DMS 273 treated with DMSO at 0.1 percent for 48 hours (cell line): Measurements from ENCODE around the gene MYH9.
"Not testable (repeated sequence)": the region's sequence is repeated elsewhere in the genome, so short reads cannot be mapped to it uniquely, and the experiment has no call there.

Source experiments
- DNase-seq: peaks from one replicate; lab custom pipeline; 2025; lab: John Stamatoyannopoulos, UW

MYH9 gene

DNA sequence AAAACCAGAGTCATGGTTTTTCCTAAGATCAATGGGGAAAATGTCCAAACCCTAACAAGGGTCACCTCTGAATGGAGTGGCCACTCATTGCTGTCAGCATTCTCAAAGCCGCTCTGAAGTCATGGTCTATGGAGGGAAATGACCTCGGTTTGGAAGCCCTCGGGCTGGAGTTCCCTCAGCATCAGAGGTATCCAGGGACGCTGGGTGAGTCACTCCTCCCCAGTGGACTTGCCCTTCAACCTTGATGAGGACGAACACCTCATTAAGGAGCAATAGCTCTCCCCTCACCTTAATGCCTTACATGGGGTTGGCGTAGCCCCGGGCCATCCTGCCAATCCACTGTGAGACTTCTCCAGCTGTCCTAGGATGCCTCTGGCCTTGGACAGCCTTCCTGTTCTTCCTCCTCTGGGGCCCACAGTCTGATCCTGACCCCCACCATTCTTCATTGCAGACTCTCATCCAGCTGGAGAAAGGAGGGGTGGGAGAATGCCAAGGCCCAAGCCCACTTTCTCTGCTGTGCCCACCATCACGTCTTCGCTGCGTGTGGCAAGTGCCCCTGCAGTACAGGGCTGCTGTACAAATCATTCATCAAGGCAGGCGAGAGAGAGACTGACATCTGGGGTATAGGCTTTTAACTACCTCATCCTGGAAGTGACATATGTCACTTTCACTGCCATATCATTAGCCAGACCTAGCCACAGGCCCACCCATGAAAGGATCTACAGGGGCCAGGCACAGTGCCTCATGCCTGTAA lies 25.4 kb upstream of the MYH9 start:
- no peak for DNase-seq

DNA sequence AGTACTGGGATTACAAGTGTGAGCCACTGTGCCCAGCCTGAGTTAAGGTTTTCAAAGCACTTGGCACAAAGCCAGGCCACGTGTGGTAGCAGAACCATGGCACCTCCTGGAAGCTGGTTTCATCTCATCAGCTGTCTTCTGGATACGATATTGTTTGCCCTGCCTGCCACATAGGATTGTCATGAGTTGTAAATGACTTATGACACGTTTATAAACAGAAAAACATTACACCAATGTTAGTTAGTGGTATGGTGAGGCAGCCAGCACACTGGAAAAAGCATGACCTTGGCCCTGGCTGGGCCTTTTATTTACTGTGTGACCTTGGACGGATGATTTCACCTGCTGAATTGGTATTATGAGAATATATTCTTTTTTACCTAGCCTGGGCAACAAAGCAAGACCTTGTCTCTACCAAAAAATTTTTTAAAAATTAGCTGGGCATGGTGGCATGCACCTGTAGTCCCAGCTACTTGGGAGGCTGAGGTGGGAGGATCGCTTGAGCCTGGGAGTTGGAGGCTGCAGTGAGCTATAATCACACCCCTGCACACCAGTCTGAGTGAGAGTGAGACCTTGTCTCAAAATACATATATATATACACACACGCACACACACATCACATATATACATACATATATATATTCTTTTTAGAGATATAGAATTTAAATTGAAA lies 24.0 kb upstream of the MYH9 start:
- DNase-seq, result no peak

DNA sequence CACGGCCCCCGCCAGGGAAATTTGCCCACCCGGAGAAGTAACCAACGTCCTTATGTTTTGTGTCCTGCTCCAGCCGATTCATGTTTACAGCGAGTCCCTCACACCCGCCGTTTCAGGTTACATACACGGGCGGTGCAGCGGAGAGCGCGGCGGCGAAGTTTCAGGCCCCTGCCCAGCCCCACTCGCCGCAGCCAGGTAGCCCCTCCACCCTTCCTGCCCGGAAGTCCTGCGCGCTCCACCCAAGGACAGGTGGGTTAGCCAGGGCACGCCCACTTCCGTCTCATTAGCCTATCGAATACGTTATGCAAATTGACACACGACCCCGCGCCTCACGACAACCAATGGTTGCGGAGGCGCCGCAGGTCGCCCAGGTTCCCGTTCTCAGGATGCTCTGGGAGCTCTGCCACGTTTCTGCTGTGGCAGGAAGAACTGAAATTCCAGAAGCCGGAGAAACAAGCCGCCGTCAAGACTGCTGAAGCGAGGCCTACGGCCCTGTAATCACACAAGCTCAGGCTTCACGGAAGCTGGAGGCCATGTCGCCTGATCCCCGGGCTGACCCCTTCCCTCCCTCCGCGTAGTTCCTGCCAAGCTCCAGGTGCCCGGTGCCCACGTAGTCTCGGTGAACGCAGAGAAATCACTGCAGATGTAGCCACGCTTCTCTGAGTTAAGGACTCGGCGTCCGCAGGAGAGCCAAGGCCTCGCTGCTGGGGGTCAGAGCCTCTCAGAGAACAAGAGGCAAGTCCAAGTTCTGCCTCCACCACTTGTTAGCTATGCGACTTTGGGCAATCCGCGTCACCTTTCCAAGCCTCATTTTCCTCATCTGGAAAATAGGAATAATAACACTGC lies 22.4 kb upstream of the MYH9 start:
- DNase-seq, result peak; percentile 48

DNA sequence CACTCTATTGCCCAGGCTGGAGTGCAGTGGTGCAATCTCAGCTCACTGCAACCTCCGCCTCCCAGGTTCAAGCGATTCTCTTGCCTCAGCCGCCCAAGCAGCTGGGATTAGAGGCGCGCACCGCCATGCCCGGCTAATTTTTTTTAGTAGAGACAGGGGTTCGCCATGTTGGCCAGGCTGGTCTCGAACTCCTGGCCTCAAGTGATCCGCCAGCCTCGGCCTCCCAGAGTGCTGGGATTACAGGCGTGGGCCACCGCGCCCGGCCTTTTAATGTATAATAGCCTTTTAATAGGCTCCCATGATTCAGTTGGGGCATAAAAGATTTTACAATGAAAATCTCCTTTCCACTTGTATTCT lies 21.8 kb upstream of the MYH9 start:
- not testable (repeated sequence) for DNase-seq

DNA sequence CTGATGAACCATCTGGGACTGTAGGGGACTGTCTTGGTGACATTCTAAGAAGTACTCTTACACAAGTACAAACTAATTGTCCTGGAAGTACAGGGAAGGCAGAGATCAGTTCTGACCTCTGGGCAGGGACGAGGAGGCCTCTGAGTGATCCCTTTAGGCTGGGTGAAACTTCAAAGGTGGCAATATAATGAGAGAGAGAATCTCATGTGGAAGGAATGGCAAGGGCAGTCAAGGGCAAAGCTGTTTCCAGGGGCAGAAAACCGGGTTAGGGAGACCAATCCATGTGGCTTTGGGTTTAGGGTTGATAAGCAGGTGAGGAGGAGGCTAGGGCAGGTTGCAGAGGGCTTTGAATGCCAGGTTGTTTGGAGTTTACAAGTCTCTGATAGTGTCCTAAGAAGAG lies 21.3 kb upstream of the MYH9 start:
- no peak for DNase-seq

DNA sequence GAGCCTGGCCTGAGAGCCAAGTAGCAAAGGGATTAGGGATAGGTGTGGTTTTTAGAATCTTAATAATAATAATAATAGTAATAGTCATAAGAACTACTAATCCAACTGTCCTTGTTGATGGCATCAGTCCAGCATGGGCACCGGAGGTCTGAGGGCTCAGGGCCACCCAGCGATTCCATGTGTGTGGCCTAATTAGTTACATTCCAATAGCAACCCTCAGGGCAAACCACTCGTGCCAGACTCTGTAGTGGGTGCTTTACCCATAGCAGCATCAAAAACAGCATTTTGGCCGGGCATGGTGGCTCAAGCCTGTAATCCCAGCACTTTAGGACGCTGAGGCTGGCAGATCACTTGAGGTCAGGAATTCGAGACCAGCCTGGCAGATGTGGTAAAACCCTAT lies 19.0 kb upstream of the MYH9 start:
- DNase-seq, result no peak

DNA sequence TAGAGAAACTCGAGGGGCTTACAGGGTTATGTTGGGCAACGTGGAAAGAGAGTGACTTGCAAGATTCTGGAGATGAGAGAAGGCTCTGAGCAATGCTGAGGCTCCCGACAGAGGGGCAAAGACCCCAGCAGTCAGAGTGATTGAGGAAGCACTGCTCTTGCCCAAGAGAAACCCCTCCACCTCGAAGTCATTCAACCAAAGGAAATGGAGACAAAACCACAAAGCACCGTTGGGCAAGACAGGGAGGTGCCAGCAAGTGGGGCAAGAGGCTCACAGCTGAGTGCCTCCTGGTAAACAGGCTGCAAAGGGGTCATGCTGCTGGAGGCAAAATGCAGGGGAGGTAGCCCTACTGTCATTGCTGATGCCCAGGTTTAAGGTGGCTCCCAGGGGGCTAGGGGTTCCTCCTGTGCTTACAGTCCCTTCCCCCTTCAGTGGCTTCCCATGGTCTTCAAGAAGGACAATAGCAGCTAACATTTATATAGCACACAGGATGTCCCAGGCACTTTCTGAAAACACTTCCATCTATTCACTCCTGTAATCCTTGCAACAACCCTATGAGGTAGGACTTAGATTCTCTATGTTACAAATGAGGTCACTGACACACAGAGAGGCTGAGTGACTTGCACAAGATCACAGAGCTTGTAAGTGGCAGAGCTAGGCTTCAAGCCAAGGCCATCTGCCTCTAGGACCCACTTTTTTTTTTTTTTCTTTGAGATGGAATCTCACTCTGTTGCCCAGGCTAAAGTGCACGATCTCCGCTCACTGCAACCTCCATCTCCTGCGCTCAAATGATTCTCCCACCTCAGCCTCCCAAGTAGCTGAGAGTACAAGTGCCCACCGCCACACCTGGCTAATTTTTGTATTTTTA lies 18.1 kb upstream of the MYH9 start:
- no peak for DNase-seq

DNA sequence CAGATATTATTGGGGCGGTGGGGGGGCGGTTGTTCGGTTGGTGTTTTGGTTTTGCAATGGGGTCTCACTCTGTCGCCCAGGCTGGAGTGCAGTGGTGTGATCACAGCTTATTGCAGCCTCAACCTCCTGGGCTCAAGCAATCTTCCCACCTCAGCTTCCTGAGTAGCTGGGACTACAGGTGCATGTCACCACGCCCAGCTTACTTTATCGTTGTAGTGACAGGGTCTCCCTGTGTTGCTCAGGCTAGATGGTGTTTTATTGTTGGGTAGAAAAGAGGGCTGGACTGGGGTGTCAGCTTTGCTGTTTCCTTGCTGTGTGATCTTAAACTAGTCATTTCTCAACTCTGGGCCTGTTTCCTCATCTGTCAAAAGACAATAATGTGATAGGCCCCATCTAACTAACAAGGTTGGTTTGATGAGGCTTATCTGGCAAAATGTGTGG lies 17.5 kb upstream of the MYH9 start:
- no peak for DNase-seq

DNA sequence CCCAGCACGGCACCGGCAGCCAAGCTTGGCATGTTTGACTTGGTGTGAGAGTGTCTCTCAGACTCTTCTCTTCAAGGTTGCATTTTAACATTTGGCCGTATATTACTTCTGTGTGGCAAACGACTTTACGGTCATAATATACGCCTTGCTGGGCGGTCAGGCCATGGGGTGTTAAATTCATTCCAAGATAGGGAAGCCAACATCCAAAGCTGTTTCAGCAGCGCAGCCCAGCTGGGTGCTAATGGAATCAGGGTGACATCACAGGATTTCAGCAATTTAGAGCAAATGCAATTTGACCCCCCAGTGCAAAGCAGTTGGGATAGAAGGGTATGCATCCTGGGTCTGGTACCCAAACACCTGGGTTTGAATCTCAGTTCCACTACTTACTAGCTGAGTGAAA lies 16.7 kb upstream of the MYH9 start:
- DNase-seq, result no peak

DNA sequence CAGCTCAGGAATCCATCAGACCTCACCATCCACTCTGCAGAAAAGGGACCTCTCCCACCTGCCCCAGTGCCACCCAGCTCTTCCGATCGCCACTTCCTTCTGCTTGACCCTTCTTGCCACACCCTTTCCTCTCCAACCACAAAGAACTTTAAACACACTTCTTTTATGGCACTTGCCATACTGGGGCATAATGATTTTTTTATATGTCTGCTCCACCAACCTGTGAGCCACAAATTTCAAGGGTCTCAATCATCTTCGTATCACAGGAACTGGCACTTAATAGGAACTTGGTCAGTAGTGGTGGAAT lies 11.7 kb upstream of the MYH9 start:
- DNase-seq, result no peak

DNA sequence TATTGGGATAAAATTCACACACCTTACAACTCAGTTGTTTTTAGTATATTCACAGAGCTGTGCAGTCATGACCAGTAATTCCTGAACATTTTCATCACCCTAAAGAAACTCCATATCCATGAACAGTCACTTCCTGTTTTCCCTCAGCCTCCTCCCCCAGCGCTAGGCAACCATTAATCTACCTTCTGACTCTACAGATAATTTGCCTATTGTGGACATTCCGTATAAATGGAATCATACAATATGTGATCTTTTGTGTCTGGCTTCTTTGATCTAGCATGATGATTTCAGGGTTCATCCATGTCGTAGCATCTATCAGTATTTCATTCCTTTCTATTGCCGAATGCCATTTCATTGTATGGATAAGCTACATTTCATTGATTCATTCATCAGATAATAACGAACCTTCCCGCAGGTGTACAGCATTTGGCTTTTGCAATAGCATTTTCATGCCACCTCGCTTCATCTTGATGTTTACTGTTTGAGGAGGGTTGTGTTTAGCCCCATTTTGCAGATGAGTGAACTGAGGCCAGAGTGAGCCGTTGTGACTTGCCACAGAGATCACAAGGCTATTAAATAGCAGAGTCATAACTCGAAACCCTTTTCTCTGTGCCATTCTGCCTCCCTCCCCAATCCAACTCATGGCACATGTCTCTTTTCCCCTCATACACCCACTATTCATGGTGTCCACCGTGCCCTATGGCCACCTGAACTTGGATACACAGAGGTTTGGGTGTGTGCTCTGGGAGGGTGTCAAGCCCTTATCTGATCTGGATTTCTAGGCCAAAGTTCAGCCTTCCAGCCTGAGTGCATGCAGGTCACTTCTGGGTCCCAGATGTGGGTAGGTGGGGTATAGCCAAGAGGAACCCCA lies 11.1 kb upstream of the MYH9 start:
- DNase-seq, result no peak

DNA sequence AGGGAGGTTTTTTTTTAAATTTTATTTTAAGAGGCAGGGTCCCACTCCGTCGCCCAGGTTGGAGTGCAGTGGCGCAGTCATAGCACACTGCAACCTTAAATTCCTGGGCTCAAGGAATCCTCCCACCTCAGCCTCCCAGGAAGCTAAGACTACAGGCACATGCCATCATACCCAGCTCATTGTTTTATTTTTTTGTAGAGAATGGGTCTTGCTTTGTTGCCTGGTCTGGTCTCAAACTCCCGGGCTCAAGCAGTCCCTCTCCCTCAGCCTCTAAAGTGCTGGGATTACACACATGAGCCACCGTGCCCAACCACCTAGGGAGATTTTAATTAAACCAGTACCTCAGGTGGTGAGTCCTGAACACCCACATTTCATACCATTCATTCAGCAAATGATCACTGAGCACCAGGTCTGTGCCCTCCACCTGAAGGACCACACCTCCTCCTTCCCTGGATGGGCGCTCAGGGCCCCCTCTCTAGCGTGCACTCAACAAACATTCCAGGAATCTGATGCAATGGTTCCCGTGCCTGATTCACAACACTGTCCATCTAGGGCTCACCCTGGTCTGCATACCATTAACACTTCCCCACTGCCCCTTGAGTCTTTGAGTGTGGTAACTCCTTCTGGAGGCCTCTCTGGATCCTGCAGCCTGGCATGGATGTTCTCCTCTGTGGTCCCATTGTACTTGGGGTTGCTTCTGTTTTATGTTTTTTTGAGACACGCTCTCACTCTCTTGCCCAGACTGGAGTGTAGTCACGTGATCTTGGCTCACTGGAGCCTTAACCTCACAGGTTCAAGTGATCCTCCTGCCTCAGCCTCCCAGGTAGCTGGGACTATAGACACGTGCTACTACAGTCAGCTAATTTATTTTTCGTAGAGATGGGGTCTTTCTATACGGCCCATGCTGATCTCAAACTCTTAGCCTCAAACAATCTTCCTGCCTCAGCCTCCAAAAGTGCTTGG lies 9.6 kb upstream of the MYH9 start:
- DNase-seq, result no peak

DNA sequence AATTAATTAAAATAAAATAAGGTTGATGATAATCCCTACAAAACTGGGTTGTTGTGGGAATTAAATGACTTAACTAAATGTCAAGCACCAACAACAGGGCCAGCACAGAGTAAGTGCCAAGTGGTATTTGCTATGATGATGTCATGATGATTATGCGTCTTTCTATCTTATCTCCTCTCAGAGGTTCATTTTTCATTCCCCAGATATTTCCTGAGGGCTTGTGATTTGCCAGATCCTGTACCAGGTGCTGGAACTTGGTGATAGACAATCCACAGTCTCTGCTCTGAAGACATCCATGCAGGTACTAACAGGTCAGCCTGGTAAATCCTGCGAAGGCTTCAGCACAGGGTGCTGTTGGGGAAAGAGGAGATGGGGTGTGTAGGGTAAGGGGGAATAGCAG lies 8.1 kb upstream of the MYH9 start:
- DNase-seq, result no peak

DNA sequence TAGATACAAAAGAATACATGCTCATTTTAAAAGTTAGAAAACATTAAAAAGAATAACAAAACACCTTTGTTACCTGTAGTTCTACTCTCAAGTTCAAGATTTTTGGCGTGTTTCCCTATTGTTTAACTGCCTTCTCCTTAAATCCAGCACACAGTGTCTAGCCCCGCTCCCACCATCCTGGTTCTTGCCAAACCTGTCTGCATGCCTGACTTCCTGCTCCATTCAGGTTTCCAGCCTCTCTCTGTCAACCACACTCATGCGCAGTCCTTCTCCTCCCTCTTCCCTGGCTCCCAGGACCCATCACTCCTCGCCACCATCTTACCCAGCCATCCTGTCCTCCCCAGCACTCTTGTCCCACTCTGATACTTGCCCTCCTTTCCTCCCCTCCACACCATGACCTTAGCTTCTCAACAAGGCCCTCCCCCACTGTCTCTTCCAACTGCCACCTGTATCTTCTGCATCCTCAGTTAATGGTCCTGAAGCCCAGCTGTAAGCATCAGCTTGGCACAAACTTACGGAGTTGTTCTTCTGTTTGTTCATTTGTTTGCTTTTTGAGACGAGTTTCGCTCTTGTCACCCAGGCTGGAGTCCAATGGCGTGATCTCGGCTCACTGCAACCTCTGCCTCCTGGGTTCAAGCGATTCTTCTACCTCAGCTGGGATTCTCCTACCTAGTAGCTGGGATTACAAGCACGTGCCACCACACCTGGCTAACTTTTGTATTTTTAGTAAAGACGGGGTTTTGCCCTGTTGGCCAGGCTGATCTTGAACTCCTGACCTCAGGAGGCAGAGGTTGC lies 7.5 kb upstream of the MYH9 start:
- DNase-seq, result no peak

DNA sequence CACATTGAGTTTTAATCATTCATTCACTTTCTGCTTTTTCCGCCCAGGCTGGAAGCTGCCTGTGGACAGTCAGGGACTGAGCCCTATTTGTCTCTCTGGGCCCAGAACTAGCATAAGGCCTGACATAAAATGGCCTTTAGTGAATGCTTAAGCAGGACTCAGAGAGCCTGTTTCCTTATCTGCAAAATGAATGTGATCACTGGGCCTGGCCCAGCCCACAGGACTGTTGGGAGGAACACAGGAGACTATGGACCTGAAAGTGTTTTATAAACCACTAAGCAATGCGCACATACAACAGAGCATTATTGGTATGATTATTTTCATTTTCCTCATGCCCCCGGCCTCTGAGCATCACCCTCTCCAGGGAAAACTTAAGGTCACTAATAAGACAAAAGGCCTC lies 3.9 kb upstream of the MYH9 start:
- DNase-seq, result no peak

DNA sequence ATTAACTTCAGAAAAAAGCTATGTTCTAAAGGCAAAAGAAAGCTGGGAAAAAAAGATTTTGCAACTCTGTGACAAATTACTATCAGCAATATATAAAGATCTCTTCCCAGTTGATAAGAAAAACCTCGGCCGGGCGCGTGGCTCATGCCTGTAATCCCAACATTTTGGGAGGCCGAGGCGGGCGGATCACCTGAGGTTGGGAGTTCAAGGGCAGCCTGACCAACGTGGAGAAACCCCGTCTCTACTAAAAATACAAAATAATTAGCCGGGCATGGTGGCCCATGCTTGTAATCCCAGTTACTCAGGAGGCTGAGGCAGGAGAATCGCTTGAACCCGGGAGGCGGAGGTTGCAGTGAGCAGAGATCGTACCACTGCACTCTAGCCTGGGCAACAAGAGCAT lies 1.4 kb upstream of the MYH9 start:
- DNase-seq, result not testable (repeated sequence)

DNA sequence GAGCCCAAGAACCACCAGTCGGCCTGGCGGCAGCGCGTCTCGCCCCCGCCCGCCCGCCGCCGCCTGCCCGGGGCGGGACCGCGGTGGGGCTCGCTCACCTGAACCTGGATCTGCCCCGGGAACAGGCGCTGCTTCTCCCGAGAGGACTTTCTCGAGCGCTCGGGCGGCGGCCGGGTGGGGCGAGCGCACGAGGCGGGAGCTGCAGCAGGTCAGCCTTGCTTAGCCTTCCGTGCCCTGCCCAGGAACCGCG lies 133 bp downstream of the MYH9 start:
- no peak for DNase-seq

DNA sequence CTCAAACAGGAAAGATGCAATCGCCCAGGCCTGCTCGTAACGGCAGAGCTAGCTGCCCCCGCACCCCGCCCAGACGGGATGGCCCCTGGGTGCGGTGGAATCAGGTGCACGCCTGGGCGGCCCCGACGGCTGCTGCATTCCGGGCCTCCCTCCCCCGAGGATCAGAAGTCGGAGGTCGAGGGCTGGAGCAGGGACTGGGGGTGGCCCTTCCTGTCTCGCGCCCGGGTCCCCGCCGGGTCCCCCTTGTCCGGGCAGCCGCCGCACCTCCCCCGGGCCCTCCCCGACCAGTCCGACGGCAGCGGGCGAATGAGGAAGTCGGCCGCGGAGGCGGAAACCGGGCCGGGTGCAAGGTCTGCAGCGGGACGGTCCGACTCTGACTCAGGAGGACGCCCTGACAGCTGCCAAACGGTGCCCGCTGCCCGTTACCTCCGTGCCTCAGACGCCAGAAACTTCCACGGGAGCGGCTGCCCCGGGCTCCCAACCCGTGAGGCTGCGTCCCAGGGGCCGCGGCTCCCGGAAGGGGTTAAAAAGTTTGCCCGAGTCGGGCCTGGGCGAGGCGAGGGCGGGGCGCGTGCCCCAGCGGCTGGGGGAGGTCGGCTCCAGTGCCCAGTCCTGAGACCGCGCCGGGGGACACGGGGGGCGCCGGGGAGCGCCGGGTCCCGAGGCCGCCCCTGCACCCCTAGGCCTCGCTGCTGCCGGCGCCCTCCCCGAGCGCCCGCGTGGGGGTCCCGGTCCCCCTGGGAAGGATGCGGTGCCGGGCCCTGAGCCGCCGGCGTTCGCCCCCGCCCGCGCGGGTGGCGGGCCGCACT lies 663 bp downstream of the MYH9 start:
- no peak for DNase-seq
